Measurements from ENCODE around the gene CKAP4. TPM values are rescaled to one million over a fixed set of nuclear protein-coding genes. Genes with fewer than 3 reads are reported as not detected.

CKAP4 gene
- total and polyA plus RNA-seq, 2 of the 13 experiments (the other 11 are each of a cell fraction or from before 2014, with no cell fraction given) = 39.2 to 70.2 TPM

- peak in 1 of 2 experiments; percentile 65; a peak in 1 of 4 replicates for TF ChIP-seq REST (IDR thresholded peaks at IDR 0.05; ENCODE audit: borderline replicate concordance in 1 of 2, low read depth in 1 of 2, low read length in 2 of 2)
- TF ChIP-seq NR2F6 (IDR thresholded peaks at IDR 0.05) = peak; percentile 97
- TF ChIP-seq NR2F6 (CRISPR knock-in tag; IDR thresholded peaks at IDR 0.05) = peak; percentile 92
- TF ChIP-seq TP53 (CRISPR knock-in tag; conservative IDR thresholded peaks at IDR 0.05) = no peak
- peak; percentile 55; the same call in 1 of the 2 replicates for TF ChIP-seq RXRA (CRISPR knock-in tag; IDR thresholded peaks at IDR 0.05)
- TF ChIP-seq RNF2 (conservative IDR thresholded peaks at IDR 0.05; ENCODE audit: low read depth) = no peak
- peak; percentile 82 for TF ChIP-seq ZBTB7B (CRISPR knock-in tag; IDR thresholded peaks at IDR 0.05)
- no peak for TF ChIP-seq ZFYVE20 (CRISPR knock-in tag; IDR thresholded peaks at IDR 0.05; ENCODE audit: borderline replicate concordance, low read depth)
- peak; percentile 44; the same call in 1 of the 2 replicates for TF ChIP-seq ZMYM3 (CRISPR knock-in tag; IDR thresholded peaks at IDR 0.05)
- peak; percentile 86 for TF ChIP-seq KDM6A (CRISPR knock-in tag; IDR thresholded peaks at IDR 0.05; ENCODE audit: low read depth)
- peak; percentile 89 for TF ChIP-seq CTCF (CRISPR knock-in tag; IDR thresholded peaks at IDR 0.05)
- peak; percentile 75 for TF ChIP-seq ZNF335 (CRISPR knock-in tag; IDR thresholded peaks at IDR 0.05)
- TF ChIP-seq MNT (IDR thresholded peaks at IDR 0.05) = no peak
- no peak for TF ChIP-seq MXD3 (CRISPR knock-in tag; IDR thresholded peaks at IDR 0.05)
- TF ChIP-seq NR2F2 (IDR thresholded peaks at IDR 0.05; ENCODE audit: borderline replicate concordance, low read depth) = peak; percentile 97
- TF ChIP-seq DMTF1 (CRISPR knock-in tag; IDR thresholded peaks at IDR 0.05) = no peak
- peak; percentile 60; the same call in 1 of the 2 replicates for TF ChIP-seq HBP1 (CRISPR knock-in tag; IDR thresholded peaks at IDR 0.05; ENCODE audit: low read depth)
- no peak for TF ChIP-seq SNRNP70 (IDR thresholded peaks at IDR 0.05; ENCODE audit: low read depth, low read length)
- TF ChIP-seq SP140L (CRISPR knock-in tag; IDR thresholded peaks at IDR 0.05; ENCODE audit: borderline replicate concordance) = no peak
Measured at GRCh38 chr12:106282457-106283097, 34.8 kb upstream of the CKAP4 start (continued).

Data from HepG2 (cell line).